B cell (primary cell): ENCODE results near the gene FBXO9.

Experiments used
- EZH2 ChIP-seq: IDR thresholded peaks from 2 replicates; pipeline ENCODE4 v1.6.1; 2012; ENCODE audit warnings: borderline replicate concordance, low read depth, mild to moderate bottlenecking, moderate library complexity, low read length; ENCODE audit not compliant: insufficient read depth, poor library complexity, severe bottlenecking
- TF ChIP-seq, protein P1 (sequence below): fragments of 200-600 bp; IDR thresholded peaks from one replicate; pipeline ENCODE4 v1.8.0; 2022; ENCODE audit warnings: antibody characterized with exemption, mild to moderate bottlenecking

DNA sequence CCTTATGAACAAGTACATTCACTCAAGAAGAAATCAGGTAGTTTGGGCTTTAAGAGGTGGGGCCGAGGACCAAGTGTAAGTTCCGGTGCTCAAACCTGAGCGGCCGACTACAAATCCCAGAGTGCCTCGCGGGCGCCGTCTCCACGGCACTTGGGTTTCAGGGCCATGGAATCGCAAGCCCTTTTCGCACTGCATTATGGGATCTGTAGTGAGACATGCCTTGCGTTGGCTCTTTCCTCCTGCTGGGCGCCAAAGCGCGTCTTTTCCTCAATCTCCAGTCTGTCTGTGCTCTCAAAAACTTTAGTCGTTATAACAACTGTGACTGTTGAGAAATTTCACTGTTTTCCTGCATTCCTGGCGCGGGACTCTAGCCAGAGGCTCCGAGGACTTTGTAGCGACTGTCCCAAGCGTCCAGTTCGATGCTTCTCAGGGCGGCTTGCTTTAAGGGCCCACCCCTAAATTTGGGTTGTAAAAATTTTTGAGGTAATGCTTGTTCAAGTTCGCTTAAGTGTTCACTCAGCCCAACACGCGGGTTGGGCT lies 408 bp upstream of the FBXO9 start:
- no peak for TF ChIP-seq EZH2
- TF ChIP-seq, protein P1, sequence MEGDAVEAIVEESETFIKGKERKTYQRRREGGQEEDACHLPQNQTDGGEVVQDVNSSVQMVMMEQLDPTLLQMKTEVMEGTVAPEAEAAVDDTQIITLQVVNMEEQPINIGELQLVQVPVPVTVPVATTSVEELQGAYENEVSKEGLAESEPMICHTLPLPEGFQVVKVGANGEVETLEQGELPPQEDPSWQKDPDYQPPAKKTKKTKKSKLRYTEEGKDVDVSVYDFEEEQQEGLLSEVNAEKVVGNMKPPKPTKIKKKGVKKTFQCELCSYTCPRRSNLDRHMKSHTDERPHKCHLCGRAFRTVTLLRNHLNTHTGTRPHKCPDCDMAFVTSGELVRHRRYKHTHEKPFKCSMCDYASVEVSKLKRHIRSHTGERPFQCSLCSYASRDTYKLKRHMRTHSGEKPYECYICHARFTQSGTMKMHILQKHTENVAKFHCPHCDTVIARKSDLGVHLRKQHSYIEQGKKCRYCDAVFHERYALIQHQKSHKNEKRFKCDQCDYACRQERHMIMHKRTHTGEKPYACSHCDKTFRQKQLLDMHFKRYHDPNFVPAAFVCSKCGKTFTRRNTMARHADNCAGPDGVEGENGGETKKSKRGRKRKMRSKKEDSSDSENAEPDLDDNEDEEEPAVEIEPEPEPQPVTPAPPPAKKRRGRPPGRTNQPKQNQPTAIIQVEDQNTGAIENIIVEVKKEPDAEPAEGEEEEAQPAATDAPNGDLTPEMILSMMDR, result no peak
